ENCODE results near the gene PIK3CB.

- TF ChIP-seq CTCF (IDR thresholded peaks at IDR 0.05) (no peak), POLR2AphosphoS5 (IDR thresholded peaks at IDR 0.05) (no peak), POLR2A (IDR thresholded peaks at IDR 0.05) (no peak)
Measured at GRCh38 chr3:138854204-138854603, 19.5 kb upstream of the PIK3CB start.
